Measurements from ENCODE around the gene CLCN3. TPM values are rescaled to one million over a fixed set of nuclear protein-coding genes. Genes with fewer than 3 reads are reported as not detected.
"Not testable (repeated sequence)": the region's sequence is repeated elsewhere in the genome, so short reads cannot be mapped to it uniquely, and the experiment has no call there.

CLCN3 gene
- total RNA-seq, 1 donor from 2014 or later, result 39.2 TPM

DNA sequence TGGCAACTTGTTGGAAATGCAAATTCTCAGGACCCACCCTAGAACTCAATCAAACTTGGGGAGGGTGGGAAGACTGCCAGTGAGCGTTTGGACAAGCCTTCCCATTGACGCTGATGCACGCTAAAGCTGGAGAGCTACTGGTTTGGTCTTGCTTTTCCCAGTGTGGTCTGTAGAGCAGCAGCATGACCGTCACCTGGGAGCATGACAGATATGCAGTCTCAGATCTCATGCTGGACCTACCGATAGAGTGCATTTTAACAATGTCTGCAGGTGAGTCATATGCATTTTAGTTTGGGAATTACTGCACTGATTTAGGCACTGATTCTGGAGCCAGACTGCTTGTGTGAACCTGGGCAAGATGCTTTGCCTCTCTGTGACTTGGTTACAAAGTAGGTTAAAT lies 110.2 kb downstream of the CLCN3 start:
- DNase-seq, result no peak
- Histone ChIP-seq H3K27ac (no peak overlapping the region), H3K4me1 (no peaks in the 10 kb centered on the region), H3K36me3 (peaks cover 29% of the 10 kb centered on the region), H3K4me3 (no peak overlapping the region), H3K27me3 (no peaks in the 10 kb centered on the region), H3K9me3 (no peaks in the 10 kb centered on the region)
- intact Hi-C loops (cut with DNase I), result no loop called here
- no peak for ATAC-seq
- TF ChIP-seq, protein P1, sequence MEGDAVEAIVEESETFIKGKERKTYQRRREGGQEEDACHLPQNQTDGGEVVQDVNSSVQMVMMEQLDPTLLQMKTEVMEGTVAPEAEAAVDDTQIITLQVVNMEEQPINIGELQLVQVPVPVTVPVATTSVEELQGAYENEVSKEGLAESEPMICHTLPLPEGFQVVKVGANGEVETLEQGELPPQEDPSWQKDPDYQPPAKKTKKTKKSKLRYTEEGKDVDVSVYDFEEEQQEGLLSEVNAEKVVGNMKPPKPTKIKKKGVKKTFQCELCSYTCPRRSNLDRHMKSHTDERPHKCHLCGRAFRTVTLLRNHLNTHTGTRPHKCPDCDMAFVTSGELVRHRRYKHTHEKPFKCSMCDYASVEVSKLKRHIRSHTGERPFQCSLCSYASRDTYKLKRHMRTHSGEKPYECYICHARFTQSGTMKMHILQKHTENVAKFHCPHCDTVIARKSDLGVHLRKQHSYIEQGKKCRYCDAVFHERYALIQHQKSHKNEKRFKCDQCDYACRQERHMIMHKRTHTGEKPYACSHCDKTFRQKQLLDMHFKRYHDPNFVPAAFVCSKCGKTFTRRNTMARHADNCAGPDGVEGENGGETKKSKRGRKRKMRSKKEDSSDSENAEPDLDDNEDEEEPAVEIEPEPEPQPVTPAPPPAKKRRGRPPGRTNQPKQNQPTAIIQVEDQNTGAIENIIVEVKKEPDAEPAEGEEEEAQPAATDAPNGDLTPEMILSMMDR (IDR thresholded peaks at IDR 0.05), result no peak

DNA sequence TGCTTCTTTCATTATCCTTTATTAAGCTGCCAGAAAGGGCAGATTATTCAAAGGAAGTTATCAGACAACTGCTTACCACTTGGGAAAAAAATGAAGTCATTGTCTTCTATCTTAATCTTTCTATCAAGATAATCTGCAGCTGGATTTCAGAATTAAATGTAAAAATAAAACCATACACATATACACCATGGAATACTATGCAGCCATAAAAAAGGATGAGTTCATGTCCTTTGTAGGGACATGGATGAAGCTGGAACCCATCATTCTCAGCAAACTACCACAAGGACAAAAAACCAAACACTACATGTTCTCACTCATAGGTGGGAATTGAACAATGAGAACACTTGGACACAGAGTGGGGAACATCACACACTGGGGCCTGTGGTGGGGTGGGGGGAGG lies 118.2 kb downstream of the CLCN3 start:
- H3K36me3 ChIP-seq; H3K4me1 ChIP-seq; H3K27ac ChIP-seq; H3K4me3 ChIP-seq; H3K9me3 ChIP-seq; intact Hi-C loops (cut with DNase I); ATAC-seq; H3K27me3 ChIP-seq; DNase-seq: not testable (repeated sequence)

DNA sequence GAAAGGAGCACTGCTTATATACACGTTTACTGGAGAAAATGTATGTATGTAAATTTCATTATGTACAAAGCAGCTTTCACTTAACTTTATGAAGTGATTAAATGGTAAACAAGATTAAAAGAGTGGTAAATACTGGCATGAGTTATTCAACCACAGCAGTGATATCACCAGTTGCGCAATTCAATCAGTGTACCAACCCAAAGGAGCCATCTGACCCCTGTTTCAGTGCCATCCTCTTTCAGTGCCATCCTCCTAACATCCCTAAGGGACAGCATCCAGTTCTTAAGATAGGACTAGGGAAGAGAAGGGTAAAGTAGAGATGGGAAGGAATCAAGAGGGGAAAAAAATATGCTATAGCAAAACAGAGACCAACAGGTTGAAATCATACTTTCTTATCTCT lies 121.2 kb downstream of the CLCN3 start:
- intact Hi-C loops (cut with DNase I), result no loop called here
- TF ChIP-seq, protein P1 (IDR thresholded peaks at IDR 0.05), result no peak
- Histone ChIP-seq H3K27me3 (no peaks in the 10 kb centered on the region), H3K4me3 (no peak overlapping the region), H3K36me3 (peaks cover 2% of the 10 kb centered on the region), H3K9me3 (no peaks in the 10 kb centered on the region), H3K4me1 (no peaks in the 10 kb centered on the region), H3K27ac (no peak overlapping the region)
- DNase-seq (no peak), ATAC-seq (no peak)

DNA sequence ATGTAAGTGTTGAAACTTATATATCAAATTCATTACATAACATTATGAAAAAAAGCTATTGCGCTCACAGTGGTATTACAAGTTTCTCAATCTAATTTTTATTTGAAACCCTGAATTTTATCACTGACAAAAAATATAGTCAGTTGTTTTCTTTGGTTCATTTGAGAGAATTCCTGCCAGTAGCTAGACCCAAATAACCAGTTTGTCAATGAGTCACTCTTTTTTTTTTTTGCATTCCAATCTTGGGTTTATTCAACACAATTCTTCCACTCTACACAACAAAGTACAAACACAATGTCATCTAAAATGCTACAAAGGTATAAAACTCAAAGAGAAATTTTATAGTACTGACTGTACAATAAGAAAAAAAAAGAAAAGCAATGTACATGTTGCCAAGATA lies 124.2 kb downstream of the CLCN3 start:
- Histone ChIP-seq H3K27ac (no peak overlapping the region), H3K36me3 (peaks cover 20% of the 10 kb centered on the region), H3K27me3 (no peaks in the 10 kb centered on the region), H3K9me3 (no peaks in the 10 kb centered on the region), H3K4me3 (no peak overlapping the region), H3K4me1 (no peaks in the 10 kb centered on the region)
- DNase-seq (no peak), ATAC-seq (no peak)
- TF ChIP-seq, protein P1 (IDR thresholded peaks at IDR 0.05), result no peak
- intact Hi-C loops (cut with DNase I), result no loop called here

DNA sequence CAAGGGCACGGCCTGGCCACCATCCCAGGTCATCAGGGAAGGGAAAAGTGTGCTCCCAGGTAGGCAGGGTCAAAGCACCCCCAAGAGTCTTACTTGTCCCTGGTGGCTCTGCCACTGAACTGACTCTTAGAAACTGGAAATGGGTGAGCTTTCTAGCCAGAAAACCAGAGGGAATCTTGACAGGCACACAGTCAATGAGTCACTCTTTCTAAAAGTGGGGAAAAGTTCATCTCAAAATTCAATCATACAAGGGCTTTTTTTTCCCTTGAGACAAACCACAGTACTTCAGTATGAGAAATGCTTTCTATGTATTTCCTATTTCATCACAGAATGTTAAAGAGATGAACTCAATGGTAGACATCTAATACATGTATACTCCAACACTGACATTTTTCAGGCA lies 124.9 kb downstream of the CLCN3 start:
- H3K27me3 ChIP-seq, result no peaks in the 10 kb centered on the region
- TF ChIP-seq, protein P1 (IDR thresholded peaks at IDR 0.05), result no peak
- DNase-seq (no peak), ATAC-seq (no peak)
- no peak overlapping the region for H3K27ac ChIP-seq
- H3K36me3 ChIP-seq, result peaks cover 27% of the 10 kb centered on the region
- no peaks in the 10 kb centered on the region for H3K4me1 ChIP-seq
- H3K9me3 ChIP-seq, result no peaks in the 10 kb centered on the region
- intact Hi-C loops (cut with DNase I), result no loop called here
- H3K4me3 ChIP-seq, result no peak overlapping the region

DNA sequence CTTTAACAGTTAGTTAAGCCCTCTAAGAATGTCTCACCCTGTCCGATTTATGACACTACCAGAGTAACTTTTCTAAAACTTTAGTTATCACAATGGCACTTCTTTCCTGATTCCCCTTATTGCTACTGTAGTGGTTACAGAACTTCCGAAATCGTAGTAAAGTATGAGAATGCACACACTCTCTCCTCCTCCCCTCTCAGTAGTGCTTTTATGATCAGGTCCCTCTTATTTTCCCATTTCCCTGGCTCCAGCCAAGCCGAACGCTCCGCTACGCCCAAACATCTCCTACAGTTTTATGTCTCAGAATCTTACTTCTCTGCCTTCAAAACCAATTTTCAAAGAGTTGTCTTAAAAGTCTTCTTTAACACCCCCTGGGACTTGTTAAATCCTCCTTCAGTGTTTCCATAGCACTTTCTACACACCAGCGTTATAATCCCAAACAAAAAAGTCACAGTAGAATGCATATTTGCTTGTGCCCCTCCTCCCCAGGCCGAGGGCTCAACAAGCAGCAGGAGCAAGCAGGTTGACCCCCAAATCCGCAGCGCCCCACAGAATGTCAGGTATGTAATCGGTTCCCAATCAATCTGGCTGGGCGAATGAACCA lies 136.7 kb downstream of the CLCN3 start:
- no peaks in the 10 kb centered on the region for H3K27me3 ChIP-seq
- ATAC-seq, result no peak
- H3K4me1 ChIP-seq, result peaks cover 10% of the 10 kb centered on the region
- H3K36me3 ChIP-seq, result peaks cover 14% of the 10 kb centered on the region
- DNase-seq, result no peak
- intact Hi-C loops (cut with DNase I), result no loop called here
- no peaks in the 10 kb centered on the region for H3K9me3 ChIP-seq
- H3K27ac ChIP-seq, result peak overlapping the region; percentile 52
- H3K4me3 ChIP-seq, result peak overlapping the region; percentile 72
- TF ChIP-seq, protein P1 (IDR thresholded peaks at IDR 0.05), result no peak

Data from upper lobe of right lung (tissue), 1 donor.